Measurements from ENCODE around the gene FBXL7.

FBXL7 gene

GRCh38 chr5:15640116-15640515 lies 140.1 kb downstream of the FBXL7 start:
- no peak for ATAC-seq
- no peak for TF ChIP-seq PPARA (CRISPR knock-in tag; IDR thresholded peaks at IDR 0.05; ENCODE audit: borderline replicate concordance)
- TF ChIP-seq ZNF8 (CRISPR knock-in tag; IDR thresholded peaks at IDR 0.05): no peak
- TF ChIP-seq ZFP30 (CRISPR knock-in tag; IDR thresholded peaks at IDR 0.05): no peak
- TF ChIP-seq PATZ1 (CRISPR knock-in tag; IDR thresholded peaks at IDR 0.05; ENCODE audit: borderline replicate concordance): no peak
- no peak for TF ChIP-seq TSHZ2 (CRISPR knock-in tag; IDR thresholded peaks at IDR 0.05)
- TF ChIP-seq TOX (CRISPR knock-in tag; IDR thresholded peaks at IDR 0.05; ENCODE audit: borderline replicate concordance): no peak
- TF ChIP-seq SNAI2 (CRISPR knock-in tag; IDR thresholded peaks at IDR 0.05): no peak
- no peak for TF ChIP-seq ESRRG (CRISPR knock-in tag; IDR thresholded peaks at IDR 0.05)
- TF ChIP-seq RARB (CRISPR knock-in tag; IDR thresholded peaks at IDR 0.05): no peak
- no peak for TF ChIP-seq CSDC2 (CRISPR knock-in tag; IDR thresholded peaks at IDR 0.05)

GRCh38 chr5:15643731-15644130 lies 143.8 kb downstream of the FBXL7 start:
- TF ChIP-seq PPARA (CRISPR knock-in tag; IDR thresholded peaks at IDR 0.05; ENCODE audit: borderline replicate concordance): no peak
- no peak for TF ChIP-seq OSR1 (CRISPR knock-in tag; IDR thresholded peaks at IDR 0.05)
- no peak for TF ChIP-seq ZC3H10 (CRISPR knock-in tag; IDR thresholded peaks at IDR 0.05)
- no peak for TF ChIP-seq TSHZ2 (CRISPR knock-in tag; IDR thresholded peaks at IDR 0.05)
- TF ChIP-seq PATZ1 (CRISPR knock-in tag; IDR thresholded peaks at IDR 0.05; ENCODE audit: borderline replicate concordance): no peak
- no peak for TF ChIP-seq ZFP30 (CRISPR knock-in tag; IDR thresholded peaks at IDR 0.05)
- no peak for TF ChIP-seq CREB5 (CRISPR knock-in tag; IDR thresholded peaks at IDR 0.05; ENCODE audit: low read depth)
- no peak for TF ChIP-seq CSDC2 (CRISPR knock-in tag; IDR thresholded peaks at IDR 0.05)
- no peak for TF ChIP-seq ESRRG (CRISPR knock-in tag; IDR thresholded peaks at IDR 0.05)
- TF ChIP-seq ZNF70 (CRISPR knock-in tag; IDR thresholded peaks at IDR 0.05): no peak
- TF ChIP-seq GLIS3 (CRISPR knock-in tag; IDR thresholded peaks at IDR 0.05): no peak
- no peak for TF ChIP-seq CSRNP3 (CRISPR knock-in tag; IDR thresholded peaks at IDR 0.05)
- no peak for TF ChIP-seq SNAI2 (CRISPR knock-in tag; IDR thresholded peaks at IDR 0.05)
- TF ChIP-seq ZNF565 (CRISPR knock-in tag; conservative IDR thresholded peaks at IDR 0.05; ENCODE audit: low read depth): no peak

More at GRCh38 chr5:15643731-15644130, 143.8 kb downstream of the FBXL7 start:
- no peak for ATAC-seq
